ENCODE data around the gene CSF1.
"Not testable (repeated sequence)": the region's sequence is repeated elsewhere in the genome, so short reads cannot be mapped to it uniquely, and the experiment has no call there.

CSF1 gene

GRCh38 chr1:109919303-109919702 lies 8.7 kb downstream of the CSF1 start:
- DNase-seq (ENCODE audit: low read depth in 2 of 2) = no peak

- not testable (repeated sequence) for DNase-seq (ENCODE audit: low read depth in 2 of 2)
Observed at GRCh38 chr1:109920391-109920790, 9.7 kb downstream of the CSF1 start.

GRCh38 chr1:109922326-109922725 lies 11.7 kb downstream of the CSF1 start:
- DNase-seq (ENCODE audit: low read depth in 2 of 2) = no peak

GRCh38 chr1:109923131-109923945 lies 12.7 kb downstream of the CSF1 start:
- no peak for DNase-seq (ENCODE audit: low read depth in 2 of 2)

GRCh38 chr1:109923946-109924275 lies 13.3 kb downstream of the CSF1 start:
- no peak for DNase-seq (ENCODE audit: low read depth in 2 of 2)

- DNase-seq (ENCODE audit: low read depth in 2 of 2) = no peak
Observed at GRCh38 chr1:109924316-109924715, 13.7 kb downstream of the CSF1 start.

GRCh38 chr1:109925159-109925990 lies 14.7 kb downstream of the CSF1 start:
- no peak for DNase-seq (ENCODE audit: low read depth in 2 of 2)

- no peak for DNase-seq (ENCODE audit: low read depth in 2 of 2)
Observed at GRCh38 chr1:109926662-109927300, 16.1 kb downstream of the CSF1 start.

- no peak for DNase-seq (ENCODE audit: low read depth in 2 of 2)
Observed at GRCh38 chr1:109927356-109927755, 16.7 kb downstream of the CSF1 start.

GRCh38 chr1:109927911-109928321 lies 17.3 kb downstream of the CSF1 start:
- DNase-seq (ENCODE audit: low read depth in 2 of 2) = no peak

- DNase-seq (ENCODE audit: low read depth in 2 of 2) = no peak
Observed at GRCh38 chr1:109928591-109929111, 18.0 kb downstream of the CSF1 start.

- DNase-seq (ENCODE audit: low read depth in 2 of 2) = no peak
Observed at GRCh38 chr1:109929170-109929569, 18.5 kb downstream of the CSF1 start.

GRCh38 chr1:109929588-109930251 lies 19.1 kb downstream of the CSF1 start:
- no peak for DNase-seq (ENCODE audit: low read depth in 2 of 2)

- DNase-seq (ENCODE audit: low read depth in 2 of 2) = no peak
Observed at GRCh38 chr1:109930252-109930993, 19.8 kb downstream of the CSF1 start.

- no peak for DNase-seq (ENCODE audit: low read depth in 2 of 2)
Observed at GRCh38 chr1:109931189-109931731, 20.6 kb downstream of the CSF1 start.

- DNase-seq (ENCODE audit: low read depth in 2 of 2) = no peak
Observed at GRCh38 chr1:109931911-109932636, 21.4 kb downstream of the CSF1 start.

GRCh38 chr1:109932679-109933078 lies 22.0 kb downstream of the CSF1 start:
- no peak for DNase-seq (ENCODE audit: low read depth in 2 of 2)

GRCh38 chr1:109933856-109934711 lies 23.4 kb downstream of the CSF1 start:
- DNase-seq (ENCODE audit: low read depth in 2 of 2) = no peak

GRCh38 chr1:109935451-109935900 lies 24.8 kb downstream of the CSF1 start:
- DNase-seq (ENCODE audit: low read depth in 2 of 2) = no peak
